ENCODE results near the gene NOX3. TPM values are rescaled to one million over a fixed set of nuclear protein-coding genes. Genes with fewer than 3 reads are reported as not detected.

The NOX3 gene
- total RNA-seq, 1 donor, result not detected

DNA sequence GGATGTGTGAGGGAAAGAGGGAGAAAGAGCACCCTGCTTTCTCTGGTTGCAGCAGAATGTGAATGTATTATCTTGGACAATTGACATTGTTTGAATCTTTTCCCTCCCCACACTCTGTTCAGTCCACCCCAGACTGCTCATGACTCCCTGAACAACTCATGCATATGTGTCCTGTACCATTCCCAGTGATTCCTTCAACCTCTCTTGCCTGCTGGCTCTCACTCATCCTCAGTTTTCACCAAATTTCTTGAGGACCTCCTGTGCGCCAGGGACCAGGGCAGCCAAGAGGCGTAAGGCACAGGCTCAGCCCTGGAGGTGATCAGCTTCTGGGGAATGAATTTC lies 5.4 kb downstream of the NOX3 start:
- TF ChIP-seq, protein P1, sequence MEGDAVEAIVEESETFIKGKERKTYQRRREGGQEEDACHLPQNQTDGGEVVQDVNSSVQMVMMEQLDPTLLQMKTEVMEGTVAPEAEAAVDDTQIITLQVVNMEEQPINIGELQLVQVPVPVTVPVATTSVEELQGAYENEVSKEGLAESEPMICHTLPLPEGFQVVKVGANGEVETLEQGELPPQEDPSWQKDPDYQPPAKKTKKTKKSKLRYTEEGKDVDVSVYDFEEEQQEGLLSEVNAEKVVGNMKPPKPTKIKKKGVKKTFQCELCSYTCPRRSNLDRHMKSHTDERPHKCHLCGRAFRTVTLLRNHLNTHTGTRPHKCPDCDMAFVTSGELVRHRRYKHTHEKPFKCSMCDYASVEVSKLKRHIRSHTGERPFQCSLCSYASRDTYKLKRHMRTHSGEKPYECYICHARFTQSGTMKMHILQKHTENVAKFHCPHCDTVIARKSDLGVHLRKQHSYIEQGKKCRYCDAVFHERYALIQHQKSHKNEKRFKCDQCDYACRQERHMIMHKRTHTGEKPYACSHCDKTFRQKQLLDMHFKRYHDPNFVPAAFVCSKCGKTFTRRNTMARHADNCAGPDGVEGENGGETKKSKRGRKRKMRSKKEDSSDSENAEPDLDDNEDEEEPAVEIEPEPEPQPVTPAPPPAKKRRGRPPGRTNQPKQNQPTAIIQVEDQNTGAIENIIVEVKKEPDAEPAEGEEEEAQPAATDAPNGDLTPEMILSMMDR (IDR thresholded peaks at IDR 0.05; ENCODE audit: insufficient read depth, low read length), result no peak
- no peak for DNase-seq (ENCODE audit: low read depth)
- no peak overlapping the region for H3K4me3 ChIP-seq (ENCODE audit: low read depth, low read length)

DNA sequence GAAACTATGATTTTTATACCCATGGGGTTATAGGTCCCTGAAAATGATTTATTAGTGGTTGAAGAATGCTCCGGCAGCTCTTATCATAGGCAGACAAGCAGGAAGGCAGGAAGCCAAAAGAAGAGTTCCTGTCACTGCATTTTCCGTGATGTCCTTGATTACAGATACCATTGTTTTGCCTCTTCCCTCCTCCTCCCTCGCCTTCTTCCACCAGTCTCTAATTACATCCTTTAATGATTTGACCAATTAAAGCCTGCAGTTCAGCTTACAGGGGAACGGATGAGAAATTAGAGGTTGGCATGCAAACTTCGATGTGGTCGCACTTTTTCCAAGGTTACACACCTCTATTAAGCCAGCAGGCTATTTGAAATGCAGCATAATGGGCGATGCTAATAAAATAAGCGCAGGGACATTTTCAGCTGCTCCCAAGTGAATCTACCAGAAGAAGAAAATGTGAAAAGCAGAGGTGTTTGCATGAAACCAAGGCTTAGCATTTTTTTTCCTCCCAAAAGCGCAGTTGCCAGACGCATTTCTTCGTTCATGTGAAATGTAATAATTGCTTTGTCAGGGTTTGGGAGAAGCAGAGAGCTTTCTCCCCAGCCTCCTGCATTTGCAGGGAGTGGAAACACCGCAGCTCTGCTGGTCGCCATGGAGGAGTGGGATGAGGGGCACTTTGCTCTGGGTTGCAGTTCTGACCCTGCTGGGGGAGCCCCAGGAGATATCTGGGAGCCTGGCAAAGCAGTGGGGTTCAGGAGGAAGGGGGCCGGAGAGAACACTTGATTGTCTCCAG lies 6.0 kb downstream of the NOX3 start:
- DNase-seq (ENCODE audit: low read depth), result no peak
- no peak overlapping the region for H3K4me3 ChIP-seq (ENCODE audit: low read depth, low read length)
- TF ChIP-seq, protein P1 (IDR thresholded peaks at IDR 0.05; ENCODE audit: insufficient read depth, low read length), result no peak

DNA sequence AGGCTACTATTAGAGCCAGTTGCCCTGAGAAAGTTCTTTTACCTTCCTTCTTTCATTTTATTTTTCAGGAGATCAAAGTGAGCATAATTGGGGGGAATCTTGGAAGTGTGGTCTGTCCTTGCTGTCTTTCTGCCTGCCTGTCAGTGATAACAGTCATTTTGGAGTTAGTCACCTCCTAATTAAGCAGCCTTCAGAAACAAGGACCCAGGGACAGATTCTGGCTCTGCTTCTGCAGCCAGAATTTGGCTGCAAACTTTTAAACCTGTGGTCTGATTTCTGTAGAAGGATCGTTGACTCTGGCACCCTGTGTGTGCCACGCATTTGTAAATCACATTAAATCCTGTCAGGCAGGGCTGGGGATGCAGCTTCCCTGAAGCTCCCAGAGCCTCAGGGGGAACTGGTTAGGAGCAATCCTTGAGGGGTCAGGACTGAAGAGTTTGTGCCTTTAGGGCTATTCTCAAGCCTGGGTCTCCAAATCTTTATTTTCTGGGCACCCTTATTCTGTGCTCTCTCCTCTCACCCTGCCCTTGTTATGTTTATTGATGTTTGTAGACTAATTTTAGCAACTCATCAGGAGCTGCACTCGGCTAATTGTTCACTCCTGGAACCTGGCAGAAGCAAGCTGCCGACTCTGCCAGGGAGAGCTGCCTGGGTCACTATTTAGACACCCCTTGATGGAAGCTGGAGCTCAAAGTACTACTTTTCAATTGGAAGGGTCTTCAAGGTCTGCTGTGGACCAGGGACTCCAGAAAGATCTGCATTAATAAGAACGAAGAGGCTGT lies 6.8 kb downstream of the NOX3 start:
- DNase-seq (ENCODE audit: low read depth), result no peak
- no peak overlapping the region for H3K4me3 ChIP-seq (ENCODE audit: low read depth, low read length)
- TF ChIP-seq, protein P1 (IDR thresholded peaks at IDR 0.05; ENCODE audit: insufficient read depth, low read length), result no peak

DNA sequence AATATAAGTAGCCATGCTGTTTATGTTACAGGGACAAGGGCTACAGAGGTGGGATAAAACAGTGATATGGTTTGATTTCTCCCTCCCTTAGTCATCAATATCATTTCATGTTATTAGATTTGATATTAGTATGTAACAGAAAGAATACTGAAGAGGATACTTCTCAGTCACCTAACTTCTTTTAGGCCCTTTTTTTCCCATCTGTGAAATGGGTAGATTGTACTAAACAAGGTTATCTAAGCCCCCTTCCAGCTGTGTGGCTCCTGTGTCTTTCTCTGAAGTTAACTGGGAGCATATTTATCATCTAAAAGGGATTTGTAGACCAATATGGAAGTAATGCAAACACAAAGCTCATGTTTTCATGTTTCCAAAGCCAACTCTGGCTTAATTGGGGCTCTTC lies 7.7 kb downstream of the NOX3 start:
- no peak overlapping the region for H3K4me3 ChIP-seq (ENCODE audit: low read depth, low read length)
- DNase-seq (ENCODE audit: low read depth), result no peak
- TF ChIP-seq, protein P1 (IDR thresholded peaks at IDR 0.05; ENCODE audit: insufficient read depth, low read length), result no peak

DNA sequence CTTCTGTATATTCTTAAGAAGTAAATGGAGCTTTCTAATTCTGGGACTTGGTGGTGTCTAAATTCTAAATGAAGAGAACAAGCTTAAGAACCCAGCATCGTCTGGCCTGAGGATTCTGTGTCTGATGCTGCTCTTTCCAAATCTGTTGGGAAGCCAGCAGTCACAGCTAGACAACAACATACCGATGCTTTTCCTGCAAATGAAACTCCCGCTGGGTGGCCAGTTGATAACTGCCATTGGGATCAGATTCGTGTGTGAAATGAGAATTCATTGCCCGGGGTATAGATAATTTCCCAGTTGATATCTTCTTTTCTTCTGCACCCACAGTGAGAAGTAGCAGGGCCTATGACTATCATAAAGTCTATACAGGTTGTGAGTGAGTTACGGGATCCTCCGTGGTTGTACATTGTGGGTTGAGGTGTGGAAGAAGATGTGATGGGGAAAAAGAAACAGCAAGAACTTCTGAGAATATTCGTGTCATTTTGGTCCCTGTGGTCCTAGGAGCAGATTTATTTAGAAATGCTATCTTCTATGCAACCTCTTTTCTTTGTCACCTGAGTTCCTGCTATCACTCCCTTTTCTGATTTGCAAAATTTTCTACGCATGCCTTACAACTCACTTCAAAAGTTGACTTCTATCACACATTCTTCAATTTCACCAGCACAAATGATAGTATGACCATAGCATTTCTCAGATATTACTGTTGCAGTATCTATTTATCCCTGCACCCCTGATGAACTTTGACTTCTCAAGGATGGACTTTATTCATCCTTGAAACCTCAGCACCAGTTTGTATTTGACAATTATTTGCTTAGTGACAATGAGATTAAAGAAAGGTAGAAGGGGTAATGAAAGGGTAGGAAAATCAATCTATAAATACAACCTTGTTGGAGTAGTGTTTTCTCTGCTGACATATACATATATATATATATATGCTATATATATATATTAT lies 10.4 kb downstream of the NOX3 start:
- DNase-seq (ENCODE audit: low read depth), result no peak
- H3K4me3 ChIP-seq (ENCODE audit: low read depth, low read length), result no peak overlapping the region
- TF ChIP-seq, protein P1 (IDR thresholded peaks at IDR 0.05; ENCODE audit: insufficient read depth, low read length), result no peak

DNA sequence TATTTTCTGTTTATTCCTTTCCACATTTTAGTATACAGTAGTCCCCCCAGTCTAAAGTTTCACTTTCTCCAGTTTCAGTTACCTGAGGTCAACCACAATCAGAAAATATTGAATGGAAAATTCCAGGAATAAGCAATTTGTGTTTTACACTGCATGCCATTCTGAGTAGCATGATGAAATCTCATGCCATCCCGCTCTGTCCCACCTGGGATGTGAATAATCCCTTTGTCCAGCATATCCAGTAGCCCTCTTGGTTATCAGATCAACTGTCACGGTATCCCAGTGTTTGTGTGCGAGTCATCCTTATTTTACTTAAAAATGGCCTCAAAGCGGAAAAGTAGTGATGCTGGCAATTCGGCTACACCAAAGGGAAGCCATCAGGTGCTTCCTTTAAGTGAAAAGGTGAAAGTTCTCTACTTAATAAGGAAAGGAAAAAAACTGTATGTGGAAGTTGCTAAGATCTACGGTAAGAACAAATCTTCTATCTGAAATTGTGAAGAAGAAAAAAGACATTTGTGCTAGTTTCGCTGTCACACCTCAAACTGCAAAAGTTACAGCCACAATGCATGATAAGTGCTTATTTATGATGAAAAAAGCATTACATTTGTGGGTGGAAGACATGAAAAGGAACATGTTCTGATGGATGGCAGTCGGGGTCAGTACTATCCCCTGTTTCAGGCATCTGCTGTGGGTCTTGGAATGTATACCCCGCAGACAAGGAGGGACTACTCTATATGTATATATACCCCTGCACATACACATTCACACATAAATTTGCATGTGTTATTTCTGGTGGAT lies 11.3 kb downstream of the NOX3 start:
- TF ChIP-seq, protein P1 (IDR thresholded peaks at IDR 0.05; ENCODE audit: insufficient read depth, low read length), result no peak
- peak; percentile 40 for DNase-seq (ENCODE audit: low read depth)
- H3K4me3 ChIP-seq (ENCODE audit: low read depth, low read length), result no peak overlapping the region

Measured in fibroblast of the aortic adventitia (primary cell).